Brain microvascular endothelial cell (primary cell): ENCODE data around the gene GPX2.

Experiments used
- DNase-seq: peaks from one replicate; pipeline ENCODE4 v3.0.0-alpha.2; 2020
- H3K27ac ChIP-seq: fragments of 250-450 bp; sonication (Bioruptor Pico); 2 replicates; pipeline ENCODE4 v1.5.1; 2020; ENCODE audit warnings: mild to moderate bottlenecking, moderate library complexity
- H3K27me3 ChIP-seq: fragments of 250-450 bp; sonication (Bioruptor Pico); replicated peaks from 2 replicates; pipeline ENCODE4 v1.5.1; 2020; ENCODE audit warnings: mild to moderate bottlenecking
- H3K36me3 ChIP-seq: fragments of 250-450 bp; sonication (Bioruptor Pico); replicated peaks from 2 replicates; pipeline ENCODE4 v1.5.1; 2020; ENCODE audit warnings: mild to moderate bottlenecking
- H3K4me3 ChIP-seq: 2 replicates; pipeline ENCODE4 v1.5.1; 2011; ENCODE audit warnings: low read depth, mild to moderate bottlenecking, control low read depth, low read length, moderate library complexity
- in situ Hi-C: cut with HindIII; loops from 2 replicates; pipeline ENCODE4 v1.10.0; 2017; ENCODE audit warnings: low sequenced_read_pairs, low pct_ligation_motif_present
- TF ChIP-seq, protein P1 (sequence below): IDR thresholded peaks from 2 replicates; pipeline ENCODE4 v1.5.1; 2011; ENCODE audit warnings: low read depth, mild to moderate bottlenecking, moderate library complexity, low read length, control low read depth, inconsistent platforms; ENCODE audit errors: missing control alignments

Gene GPX2

DNA sequence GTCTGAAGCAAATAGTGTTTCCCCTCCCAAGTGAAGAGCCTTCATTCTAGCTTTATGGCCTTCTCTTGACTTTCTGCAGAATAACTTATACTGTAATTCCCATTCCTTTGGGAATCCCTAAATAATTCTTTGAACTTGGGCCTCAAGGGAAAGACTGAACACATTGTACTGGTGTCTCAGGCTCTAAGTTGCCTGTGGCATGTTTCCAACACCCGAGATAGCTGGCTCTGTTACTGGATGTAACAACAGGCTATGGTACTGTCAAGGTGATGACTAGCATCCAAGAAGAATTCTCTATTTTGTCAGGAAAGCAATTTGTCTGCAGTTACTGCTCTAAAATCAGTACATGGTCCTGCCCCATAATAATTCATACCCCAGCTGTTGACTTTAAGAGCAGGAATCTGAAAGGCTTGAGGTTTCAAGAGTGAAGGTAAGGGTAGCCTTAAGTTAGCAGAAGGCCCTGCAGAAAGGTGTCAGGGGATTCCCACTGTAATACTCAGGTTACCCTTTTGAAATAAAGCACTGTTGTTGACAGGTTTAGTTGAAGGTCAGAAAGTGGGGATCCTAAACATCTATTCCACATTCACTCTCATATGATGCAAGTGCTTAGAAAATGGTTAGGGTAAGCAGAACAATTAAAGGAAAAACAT, 5.2 kb downstream of the GPX2 start:
- no peak overlapping the region for H3K4me3 ChIP-seq
- H3K36me3 ChIP-seq, result no peaks in the 10 kb centered on the region
- H3K27ac ChIP-seq, result no peak overlapping the region
- H3K27me3 ChIP-seq, result no peaks in the 10 kb centered on the region
- TF ChIP-seq, protein P1, sequence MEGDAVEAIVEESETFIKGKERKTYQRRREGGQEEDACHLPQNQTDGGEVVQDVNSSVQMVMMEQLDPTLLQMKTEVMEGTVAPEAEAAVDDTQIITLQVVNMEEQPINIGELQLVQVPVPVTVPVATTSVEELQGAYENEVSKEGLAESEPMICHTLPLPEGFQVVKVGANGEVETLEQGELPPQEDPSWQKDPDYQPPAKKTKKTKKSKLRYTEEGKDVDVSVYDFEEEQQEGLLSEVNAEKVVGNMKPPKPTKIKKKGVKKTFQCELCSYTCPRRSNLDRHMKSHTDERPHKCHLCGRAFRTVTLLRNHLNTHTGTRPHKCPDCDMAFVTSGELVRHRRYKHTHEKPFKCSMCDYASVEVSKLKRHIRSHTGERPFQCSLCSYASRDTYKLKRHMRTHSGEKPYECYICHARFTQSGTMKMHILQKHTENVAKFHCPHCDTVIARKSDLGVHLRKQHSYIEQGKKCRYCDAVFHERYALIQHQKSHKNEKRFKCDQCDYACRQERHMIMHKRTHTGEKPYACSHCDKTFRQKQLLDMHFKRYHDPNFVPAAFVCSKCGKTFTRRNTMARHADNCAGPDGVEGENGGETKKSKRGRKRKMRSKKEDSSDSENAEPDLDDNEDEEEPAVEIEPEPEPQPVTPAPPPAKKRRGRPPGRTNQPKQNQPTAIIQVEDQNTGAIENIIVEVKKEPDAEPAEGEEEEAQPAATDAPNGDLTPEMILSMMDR, result no peak
- in situ Hi-C loops, result no loop called here
- DNase-seq, result no peak

DNA sequence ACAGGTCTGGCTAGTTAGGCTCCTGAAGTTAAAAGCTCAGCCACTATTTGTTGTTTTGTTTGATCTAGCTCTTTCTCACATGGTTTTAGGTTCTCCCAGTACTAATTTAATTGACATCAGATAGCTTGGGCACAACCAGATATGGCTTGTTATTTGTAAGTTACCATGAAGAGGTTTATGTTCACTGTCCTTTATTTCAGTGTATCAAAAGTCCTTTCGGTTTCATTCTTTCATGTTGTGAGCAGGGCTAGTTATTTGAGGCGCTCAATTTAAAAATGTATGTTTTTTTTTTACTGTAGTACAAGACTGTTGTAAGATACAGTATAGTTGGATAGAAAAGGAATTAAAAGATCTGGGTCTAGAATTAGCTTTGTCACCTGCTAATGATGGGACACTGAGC, 7.0 kb downstream of the GPX2 start:
- TF ChIP-seq, protein P1, result no peak
- no peaks in the 10 kb centered on the region for H3K27me3 ChIP-seq
- in situ Hi-C loops, result no loop called here
- no peak overlapping the region for H3K27ac ChIP-seq
- no peaks in the 10 kb centered on the region for H3K36me3 ChIP-seq
- DNase-seq, result no peak
- H3K4me3 ChIP-seq, result no peak overlapping the region

DNA sequence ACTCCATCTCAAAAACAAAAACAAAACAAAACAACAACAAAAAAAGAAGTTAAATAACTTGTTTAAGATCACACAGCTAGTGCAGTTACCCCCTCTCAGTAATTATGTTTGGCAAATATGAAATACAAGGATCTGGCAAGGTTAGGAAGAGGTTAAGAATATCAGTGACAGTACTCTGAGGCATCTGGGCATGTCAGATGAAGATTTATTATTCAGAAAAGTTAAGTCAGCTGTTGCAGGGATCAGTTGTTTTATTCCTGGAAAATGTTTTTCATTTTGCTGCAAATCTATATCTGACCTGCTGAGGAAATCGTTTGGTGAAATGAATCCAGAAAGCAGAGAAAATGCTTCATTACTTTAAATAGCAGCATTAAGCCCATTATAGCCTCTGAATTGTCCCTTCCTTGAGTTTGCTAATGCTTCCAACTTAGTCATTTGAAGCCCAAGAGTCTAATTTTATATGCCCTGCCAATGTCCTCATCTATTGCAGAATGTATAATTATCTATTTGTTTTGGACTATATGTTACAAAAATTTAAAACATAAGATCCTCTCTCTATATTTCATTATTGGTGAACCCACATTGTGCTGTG, 8.1 kb downstream of the GPX2 start:
- TF ChIP-seq, protein P1, result no peak
- no peak overlapping the region for H3K27ac ChIP-seq
- DNase-seq, result no peak
- H3K4me3 ChIP-seq, result no peak overlapping the region
- H3K36me3 ChIP-seq, result no peaks in the 10 kb centered on the region
- H3K27me3 ChIP-seq, result no peaks in the 10 kb centered on the region
- in situ Hi-C loops, result no loop called here

DNA sequence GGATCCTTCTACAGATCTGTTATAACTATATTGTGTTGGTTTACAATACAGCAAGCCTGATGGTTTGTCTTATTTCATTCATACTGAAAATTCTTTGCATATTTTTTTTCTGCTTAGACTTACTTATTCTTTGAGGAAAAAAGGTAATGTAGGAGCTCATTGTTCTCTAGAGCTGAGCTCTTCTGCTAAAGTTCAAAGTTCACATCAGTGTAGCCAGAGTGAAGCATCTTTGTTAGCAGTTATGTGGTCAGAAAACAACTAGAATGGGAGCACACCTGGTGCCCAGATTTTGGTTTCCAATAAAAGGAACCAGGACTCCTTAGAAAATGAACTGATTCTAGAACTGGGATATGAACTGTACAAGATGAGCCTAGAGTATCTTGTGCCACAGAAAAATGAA, 10.3 kb downstream of the GPX2 start:
- TF ChIP-seq, protein P1, result no peak
- Histone ChIP-seq H3K4me3 (no peak overlapping the region), H3K27ac (no peak overlapping the region), H3K27me3 (no peaks in the 10 kb centered on the region), H3K36me3 (peaks cover 6% of the 10 kb centered on the region)
- DNase-seq, result no peak
- in situ Hi-C loops, result no loop called here

DNA sequence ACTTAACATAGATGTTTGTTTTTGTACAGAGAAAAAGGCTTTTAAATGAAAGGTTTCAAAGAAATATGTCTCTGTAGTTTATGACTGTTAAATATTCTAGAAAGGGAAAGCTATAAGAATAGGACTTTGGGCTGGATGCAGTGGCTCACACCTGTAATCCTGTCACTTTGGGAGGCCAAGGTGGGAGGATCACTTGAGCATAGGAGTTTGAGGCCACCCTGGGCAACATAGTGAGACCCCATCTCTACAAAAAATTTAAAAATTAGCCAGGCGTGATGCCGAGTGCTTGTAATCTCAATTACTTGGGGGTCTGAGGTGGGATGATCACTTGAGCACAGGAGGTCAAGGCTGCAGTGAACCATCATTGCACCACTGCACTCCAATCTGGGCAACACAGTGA, 11.4 kb downstream of the GPX2 start:
- TF ChIP-seq, protein P1, result no peak
- no peak overlapping the region for H3K27ac ChIP-seq

More for the DNA sequence above, 11.4 kb downstream of the GPX2 start:
- no peak for DNase-seq
- H3K27me3 ChIP-seq, result no peaks in the 10 kb centered on the region
- peaks cover 9% of the 10 kb centered on the region for H3K36me3 ChIP-seq
- H3K4me3 ChIP-seq, result no peak overlapping the region
- in situ Hi-C loops, result no loop called here
